PFSK-1 (cell line): Measurements from ENCODE around the gene WDR4.

ENCODE experiments used
- FOXP2 ChIP-seq: optimal IDR thresholded peaks from 2 replicates; pipeline ENCODE3; 2011; ENCODE audit warnings: borderline replicate concordance, control low read depth, inconsistent platforms; ENCODE audit not compliant: insufficient read depth; ENCODE audit errors: extremely low read length, extremely low read depth
- POLR2AphosphoS5 ChIP-seq: IDR thresholded peaks from 2 replicates; pipeline ENCODE4 v1.6.1; 2012; ENCODE audit warnings: low read depth, mild to moderate bottlenecking, control low read depth, low read length, moderate library complexity
- SIN3A ChIP-seq: IDR thresholded peaks from 2 replicates; pipeline ENCODE4 v1.6.1; 2012; ENCODE audit warnings: mild to moderate bottlenecking, low read length, moderate library complexity, borderline replicate concordance; ENCODE audit not compliant: insufficient read depth
- TAF1 ChIP-seq: IDR thresholded peaks from 2 replicates; pipeline ENCODE4 v1.6.1; 2012; ENCODE audit warnings: low read length, control low read depth, borderline replicate concordance; ENCODE audit not compliant: insufficient read depth
- TF ChIP-seq, protein P1 (sequence below), 2 experiments: IDR thresholded peaks; 2 replicates each; pipeline versions ENCODE4 v1.6.1 to v1.8.0; 2011 to 2012; ENCODE audit warnings: low read depth in 2 of 2, low read length in 2 of 2, control low read depth in 1 of 2, inconsistent platforms in 1 of 2, mild to moderate bottlenecking in 1 of 2, moderate library complexity in 1 of 2; ENCODE audit not compliant: insufficient read depth in 1 of 2

Gene WDR4

DNA sequence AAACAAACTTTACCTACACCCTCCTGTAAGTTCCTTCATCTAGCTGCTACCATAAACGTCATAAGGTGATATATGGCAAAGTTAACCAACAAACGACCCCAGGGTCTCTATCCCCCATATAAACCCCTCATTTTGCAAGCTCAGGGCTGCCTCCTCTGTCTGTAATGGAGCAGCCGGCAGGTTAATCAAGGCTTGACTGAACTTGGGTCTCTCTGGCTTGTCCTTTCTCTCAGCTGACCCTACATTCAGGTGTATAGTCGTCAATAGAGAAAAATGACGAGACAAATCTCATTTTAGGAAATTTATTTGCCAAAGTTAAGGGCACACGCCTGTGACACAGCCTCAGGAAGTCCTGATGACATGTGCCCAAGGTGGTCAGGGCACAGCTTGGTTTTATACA, 67.4 kb downstream of the WDR4 start:
- TF ChIP-seq FOXP2 = no peak
- TF ChIP-seq SIN3A = no peak
- no peak for TF ChIP-seq POLR2AphosphoS5
- TF ChIP-seq TAF1 = no peak
- TF ChIP-seq, protein P1, sequence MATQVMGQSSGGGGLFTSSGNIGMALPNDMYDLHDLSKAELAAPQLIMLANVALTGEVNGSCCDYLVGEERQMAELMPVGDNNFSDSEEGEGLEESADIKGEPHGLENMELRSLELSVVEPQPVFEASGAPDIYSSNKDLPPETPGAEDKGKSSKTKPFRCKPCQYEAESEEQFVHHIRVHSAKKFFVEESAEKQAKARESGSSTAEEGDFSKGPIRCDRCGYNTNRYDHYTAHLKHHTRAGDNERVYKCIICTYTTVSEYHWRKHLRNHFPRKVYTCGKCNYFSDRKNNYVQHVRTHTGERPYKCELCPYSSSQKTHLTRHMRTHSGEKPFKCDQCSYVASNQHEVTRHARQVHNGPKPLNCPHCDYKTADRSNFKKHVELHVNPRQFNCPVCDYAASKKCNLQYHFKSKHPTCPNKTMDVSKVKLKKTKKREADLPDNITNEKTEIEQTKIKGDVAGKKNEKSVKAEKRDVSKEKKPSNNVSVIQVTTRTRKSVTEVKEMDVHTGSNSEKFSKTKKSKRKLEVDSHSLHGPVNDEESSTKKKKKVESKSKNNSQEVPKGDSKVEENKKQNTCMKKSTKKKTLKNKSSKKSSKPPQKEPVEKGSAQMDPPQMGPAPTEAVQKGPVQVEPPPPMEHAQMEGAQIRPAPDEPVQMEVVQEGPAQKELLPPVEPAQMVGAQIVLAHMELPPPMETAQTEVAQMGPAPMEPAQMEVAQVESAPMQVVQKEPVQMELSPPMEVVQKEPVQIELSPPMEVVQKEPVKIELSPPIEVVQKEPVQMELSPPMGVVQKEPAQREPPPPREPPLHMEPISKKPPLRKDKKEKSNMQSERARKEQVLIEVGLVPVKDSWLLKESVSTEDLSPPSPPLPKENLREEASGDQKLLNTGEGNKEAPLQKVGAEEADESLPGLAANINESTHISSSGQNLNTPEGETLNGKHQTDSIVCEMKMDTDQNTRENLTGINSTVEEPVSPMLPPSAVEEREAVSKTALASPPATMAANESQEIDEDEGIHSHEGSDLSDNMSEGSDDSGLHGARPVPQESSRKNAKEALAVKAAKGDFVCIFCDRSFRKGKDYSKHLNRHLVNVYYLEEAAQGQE (IDR thresholded peaks at IDR 0.05; ENCODE audit: insufficient read depth in 1 of 2, low read depth in 2 of 2, low read length in 2 of 2) = no peak

DNA sequence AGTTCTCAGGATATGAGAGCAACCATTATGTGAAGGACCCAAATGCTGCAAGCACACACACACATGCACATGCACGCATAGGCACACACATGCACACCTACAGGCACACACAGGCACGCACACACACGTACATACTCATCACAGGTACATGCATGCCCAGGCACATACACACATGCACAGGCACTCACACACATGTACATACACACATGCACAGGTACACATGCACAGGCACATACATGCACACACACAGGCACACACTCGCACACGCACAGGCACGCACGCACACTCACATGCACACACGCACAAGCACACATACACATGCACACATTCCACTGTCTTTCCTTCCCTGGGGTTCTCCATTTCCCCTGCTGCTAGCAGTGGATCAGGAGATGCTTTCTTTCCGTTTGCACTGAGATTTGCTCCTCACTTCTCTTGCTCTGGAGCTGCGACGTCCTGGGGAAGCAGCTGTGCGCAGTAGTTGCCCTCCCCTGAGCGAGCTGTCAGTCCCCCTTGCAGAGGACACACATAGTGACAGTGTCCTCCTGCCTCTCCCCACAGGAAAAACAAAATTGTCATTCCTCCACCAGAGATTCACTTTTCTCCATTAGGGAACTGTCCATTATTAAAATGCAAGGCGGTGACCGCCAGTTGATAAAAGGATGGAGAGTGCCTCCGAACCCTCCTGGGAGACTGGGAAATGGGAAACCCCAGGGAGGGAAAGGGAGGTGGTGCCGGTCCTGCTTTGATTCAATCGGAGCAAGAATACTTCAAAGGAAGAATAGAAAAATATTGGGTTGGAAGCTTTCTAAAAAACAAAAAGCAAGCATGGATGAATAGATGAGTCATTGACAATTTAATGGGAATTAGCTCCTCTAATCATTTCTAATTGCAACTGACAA, 69.5 kb downstream of the WDR4 start:
- TF ChIP-seq SIN3A = no peak
- no peak for TF ChIP-seq FOXP2
- TF ChIP-seq POLR2AphosphoS5 = no peak
- TF ChIP-seq TAF1 = no peak
- TF ChIP-seq, protein P1 (IDR thresholded peaks at IDR 0.05; ENCODE audit: insufficient read depth in 1 of 2, low read depth in 2 of 2, low read length in 2 of 2) = no peak

DNA sequence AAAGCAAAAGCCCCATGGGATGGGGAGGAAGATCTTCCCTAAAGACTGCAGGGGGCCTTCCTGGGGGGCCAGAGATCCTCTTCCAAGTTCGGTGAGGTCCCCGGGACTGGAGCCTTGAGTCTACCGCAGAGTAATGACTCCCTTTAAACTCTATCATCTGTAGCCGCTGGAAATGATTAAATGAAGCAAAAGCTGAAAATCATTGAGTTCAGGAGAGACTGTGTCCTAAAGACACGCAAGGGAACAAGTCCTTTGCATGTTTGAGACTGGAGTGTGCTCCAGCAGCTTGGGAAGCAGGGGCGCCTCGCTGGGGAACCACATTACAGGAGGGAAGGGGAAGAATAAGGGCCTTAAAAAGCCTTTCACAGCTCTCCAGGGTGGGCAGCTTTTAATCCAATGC, 70.2 kb downstream of the WDR4 start:
- TF ChIP-seq POLR2AphosphoS5 (no peak), FOXP2 (no peak), SIN3A (no peak), TAF1 (no peak)
- TF ChIP-seq, protein P1 (IDR thresholded peaks at IDR 0.05; ENCODE audit: insufficient read depth in 1 of 2, low read depth in 2 of 2, low read length in 2 of 2) = no peak

DNA sequence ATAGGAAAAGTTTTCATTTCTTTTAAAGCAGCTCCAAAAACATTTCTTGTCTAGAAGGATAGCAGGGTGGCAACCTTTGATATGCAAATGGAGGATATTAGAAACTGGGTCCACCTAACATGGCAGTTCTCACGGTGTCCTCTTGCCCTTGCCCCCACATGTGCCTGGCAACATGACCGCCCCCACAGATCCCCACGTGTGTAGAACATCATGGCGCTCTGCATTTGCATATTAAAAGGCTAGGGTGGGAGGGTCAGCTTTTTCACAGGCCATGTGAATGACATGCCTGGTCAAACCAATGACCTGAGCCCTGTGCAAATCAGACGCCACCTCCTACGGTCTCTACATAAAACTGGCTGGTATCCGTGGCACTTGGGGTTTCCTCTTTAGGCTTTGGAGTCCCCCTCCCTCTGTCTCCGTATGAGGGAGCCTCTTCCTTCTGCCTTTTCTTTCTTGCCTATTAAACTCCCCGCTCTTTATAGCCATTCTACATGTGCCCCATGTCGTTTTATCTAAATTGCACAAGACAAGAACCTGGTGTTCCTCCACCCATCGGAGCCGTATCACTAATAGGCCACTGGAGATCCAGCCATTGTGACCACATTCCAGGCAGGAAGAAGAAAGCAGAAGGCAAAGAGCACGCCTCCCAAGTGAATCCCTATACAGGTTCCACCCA, 71.3 kb downstream of the WDR4 start:
- TF ChIP-seq, protein P1 (IDR thresholded peaks at IDR 0.05; ENCODE audit: insufficient read depth in 1 of 2, low read depth in 2 of 2, low read length in 2 of 2) = no peak
- TF ChIP-seq TAF1 (no peak), SIN3A (no peak), FOXP2 (no peak), POLR2AphosphoS5 (no peak)
